Measurements from ENCODE around the gene GPRC5C. TPM values are rescaled to one million over a fixed set of nuclear protein-coding genes. Genes with fewer than 3 reads are reported as not detected.

Gene GPRC5C
- total and polyA plus RNA-seq, 2 of the 13 experiments (the other 11 are each of a cell fraction or from before 2014, with no cell fraction given) = 85.6 to 300 TPM

DNA sequence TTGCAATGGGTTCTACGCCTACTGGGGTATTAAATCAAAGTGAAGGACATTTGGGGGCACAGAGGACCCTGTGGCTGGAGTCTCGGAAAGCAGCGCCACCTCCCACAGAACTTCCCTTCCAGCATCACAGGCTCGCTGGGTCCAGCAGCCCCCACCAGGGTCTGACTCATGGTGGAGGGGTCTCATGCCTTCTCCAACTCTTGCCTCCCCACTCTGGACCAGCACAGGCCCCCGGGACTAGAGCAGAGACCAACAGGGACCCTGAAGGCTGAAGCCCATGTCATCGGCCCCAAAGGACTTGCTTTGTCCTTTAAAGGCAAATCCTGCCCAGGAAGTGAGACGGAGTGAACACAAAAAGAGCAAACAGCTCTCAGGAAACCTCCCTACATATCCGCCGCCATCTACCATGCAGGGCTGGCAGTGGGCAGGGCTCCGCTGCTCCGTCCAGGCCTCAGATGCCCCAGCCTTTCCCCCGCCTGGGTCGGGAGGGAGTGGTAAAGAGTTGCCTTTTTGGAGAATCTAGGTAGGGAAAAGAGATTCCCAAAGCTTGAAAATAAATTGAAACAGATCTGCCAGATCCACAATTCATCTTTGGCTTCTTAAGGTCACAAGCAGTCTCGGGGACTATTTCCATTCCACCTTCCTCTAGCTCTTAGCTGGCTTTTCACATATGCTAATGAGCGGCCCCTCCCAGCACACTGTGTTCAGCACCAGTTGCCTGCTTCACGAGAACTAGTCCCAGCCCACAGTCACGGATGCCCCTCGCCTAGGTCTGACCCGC, 2.1 kb upstream of the GPRC5C start (continued):
- TF ChIP-seq KLF13 (CRISPR knock-in tag; IDR thresholded peaks at IDR 0.05) = 0 out of 2 replicates have a peak, but pooled peaks have one; percentile 48
- TF ChIP-seq KAT8 (CRISPR knock-in tag; IDR thresholded peaks at IDR 0.05) = peak; percentile 52; the same call in 1 of the 2 replicates
- TF ChIP-seq, protein P1, sequence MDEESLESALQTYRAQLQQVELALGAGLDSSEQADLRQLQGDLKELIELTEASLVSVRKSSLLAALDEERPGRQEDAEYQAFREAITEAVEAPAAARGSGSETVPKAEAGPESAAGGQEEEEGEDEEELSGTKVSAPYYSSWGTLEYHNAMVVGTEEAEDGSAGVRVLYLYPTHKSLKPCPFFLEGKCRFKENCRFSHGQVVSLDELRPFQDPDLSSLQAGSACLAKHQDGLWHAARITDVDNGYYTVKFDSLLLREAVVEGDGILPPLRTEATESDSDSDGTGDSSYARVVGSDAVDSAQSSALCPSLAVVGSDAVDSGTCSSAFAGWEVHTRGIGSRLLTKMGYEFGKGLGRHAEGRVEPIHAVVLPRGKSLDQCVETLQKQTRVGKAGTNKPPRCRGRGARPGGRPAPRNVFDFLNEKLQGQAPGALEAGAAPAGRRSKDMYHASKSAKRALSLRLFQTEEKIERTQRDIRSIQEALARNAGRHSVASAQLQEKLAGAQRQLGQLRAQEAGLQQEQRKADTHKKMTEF (CRISPR knock-in tag; IDR thresholded peaks at IDR 0.05) = 0 out of 2 replicates have a peak, but pooled peaks have one; percentile 16
- TF ChIP-seq KAT7 (CRISPR knock-in tag; IDR thresholded peaks at IDR 0.05; ENCODE audit: borderline replicate concordance) = peak; percentile 33; the same call in 1 of the 2 replicates
- TF ChIP-seq, protein P2, sequence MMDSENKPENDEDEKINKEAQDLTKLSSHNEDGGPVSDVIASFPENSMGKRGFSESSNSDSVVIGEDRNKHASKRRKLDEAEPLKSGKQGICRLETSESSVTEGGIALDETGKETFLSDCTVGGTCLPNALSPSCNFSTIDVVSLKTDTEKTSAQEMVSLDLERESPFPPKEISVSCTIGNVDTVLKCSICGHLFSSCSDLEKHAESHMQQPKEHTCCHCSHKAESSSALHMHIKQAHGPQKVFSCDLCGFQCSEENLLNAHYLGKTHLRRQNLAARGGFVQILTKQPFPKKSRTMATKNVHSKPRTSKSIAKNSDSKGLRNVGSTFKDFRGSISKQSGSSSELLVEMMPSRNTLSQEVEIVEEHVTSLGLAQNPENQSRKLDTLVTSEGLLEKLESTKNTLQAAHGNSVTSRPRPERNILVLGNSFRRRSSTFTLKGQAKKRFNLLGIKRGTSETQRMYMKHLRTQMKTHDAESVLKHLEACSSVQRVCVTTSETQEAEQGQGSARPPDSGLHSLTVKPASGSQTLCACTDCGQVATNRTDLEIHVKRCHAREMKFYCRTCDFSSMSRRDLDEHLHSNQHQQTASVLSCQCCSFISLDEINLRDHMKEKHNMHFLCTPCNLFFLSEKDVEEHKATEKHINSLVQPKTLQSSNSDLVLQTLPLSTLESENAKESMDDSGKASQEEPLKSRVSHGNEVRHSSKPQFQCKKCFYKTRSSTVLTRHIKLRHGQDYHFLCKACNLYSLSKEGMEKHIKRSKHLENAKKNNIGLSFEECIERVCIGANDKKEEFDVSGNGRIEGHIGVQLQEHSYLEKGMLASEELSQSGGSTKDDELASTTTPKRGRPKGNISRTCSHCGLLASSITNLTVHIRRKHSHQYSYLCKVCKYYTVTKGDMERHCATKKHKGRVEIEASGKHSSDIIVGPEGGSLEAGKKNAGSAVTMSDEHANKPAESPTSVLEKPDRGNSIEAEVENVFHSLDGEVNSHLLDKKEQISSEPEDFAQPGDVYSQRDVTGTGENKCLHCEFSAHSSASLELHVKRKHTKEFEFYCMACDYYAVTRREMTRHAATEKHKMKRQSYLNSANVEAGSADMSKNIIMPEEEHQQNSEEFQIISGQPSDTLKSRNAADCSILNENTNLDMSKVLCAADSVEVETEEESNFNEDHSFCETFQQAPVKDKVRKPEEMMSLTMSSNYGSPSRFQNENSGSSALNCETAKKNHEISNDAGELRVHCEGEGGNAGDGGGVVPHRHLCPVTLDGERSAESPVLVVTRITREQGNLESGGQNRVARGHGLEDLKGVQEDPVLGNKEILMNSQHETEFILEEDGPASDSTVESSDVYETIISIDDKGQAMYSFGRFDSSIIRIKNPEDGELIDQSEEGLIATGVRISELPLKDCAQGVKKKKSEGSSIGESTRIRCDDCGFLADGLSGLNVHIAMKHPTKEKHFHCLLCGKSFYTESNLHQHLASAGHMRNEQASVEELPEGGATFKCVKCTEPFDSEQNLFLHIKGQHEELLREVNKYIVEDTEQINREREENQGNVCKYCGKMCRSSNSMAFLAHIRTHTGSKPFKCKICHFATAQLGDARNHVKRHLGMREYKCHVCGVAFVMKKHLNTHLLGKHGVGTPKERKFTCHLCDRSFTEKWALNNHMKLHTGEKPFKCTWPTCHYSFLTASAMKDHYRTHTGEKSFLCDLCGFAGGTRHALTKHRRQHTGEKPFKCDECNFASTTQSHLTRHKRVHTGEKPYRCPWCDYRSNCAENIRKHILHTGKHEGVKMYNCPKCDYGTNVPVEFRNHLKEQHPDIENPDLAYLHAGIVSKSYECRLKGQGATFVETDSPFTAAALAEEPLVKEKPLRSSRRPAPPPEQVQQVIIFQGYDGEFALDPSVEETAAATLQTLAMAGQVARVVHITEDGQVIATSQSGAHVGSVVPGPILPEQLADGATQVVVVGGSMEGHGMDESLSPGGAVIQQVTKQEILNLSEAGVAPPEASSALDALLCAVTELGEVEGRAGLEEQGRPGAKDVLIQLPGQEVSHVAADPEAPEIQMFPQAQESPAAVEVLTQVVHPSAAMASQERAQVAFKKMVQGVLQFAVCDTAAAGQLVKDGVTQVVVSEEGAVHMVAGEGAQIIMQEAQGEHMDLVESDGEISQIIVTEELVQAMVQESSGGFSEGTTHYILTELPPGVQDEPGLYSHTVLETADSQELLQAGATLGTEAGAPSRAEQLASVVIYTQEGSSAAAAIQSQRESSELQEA (CRISPR knock-in tag; IDR thresholded peaks at IDR 0.05; ENCODE audit: not compliant biosample characterization) = no peak
- no peak for TF ChIP-seq SMAD3 (CRISPR knock-in tag; IDR thresholded peaks at IDR 0.05)
- TF ChIP-seq SIX4 (CRISPR knock-in tag; IDR thresholded peaks at IDR 0.05) = no peak
- TF ChIP-seq PTBP1 (IDR thresholded peaks at IDR 0.05; ENCODE audit: low read depth, low read length, poor library complexity, severe bottlenecking) = peak; percentile 45
- TF ChIP-seq MEIS2 (CRISPR knock-in tag; IDR thresholded peaks at IDR 0.05) = peak; percentile 36; the same call in 1 of the 2 replicates
- no peak; the same call in 1 of the 2 replicates for TF ChIP-seq ZBTB8A (CRISPR knock-in tag; IDR thresholded peaks at IDR 0.05; ENCODE audit: borderline replicate concordance, low read depth)
- TF ChIP-seq, protein P3, sequence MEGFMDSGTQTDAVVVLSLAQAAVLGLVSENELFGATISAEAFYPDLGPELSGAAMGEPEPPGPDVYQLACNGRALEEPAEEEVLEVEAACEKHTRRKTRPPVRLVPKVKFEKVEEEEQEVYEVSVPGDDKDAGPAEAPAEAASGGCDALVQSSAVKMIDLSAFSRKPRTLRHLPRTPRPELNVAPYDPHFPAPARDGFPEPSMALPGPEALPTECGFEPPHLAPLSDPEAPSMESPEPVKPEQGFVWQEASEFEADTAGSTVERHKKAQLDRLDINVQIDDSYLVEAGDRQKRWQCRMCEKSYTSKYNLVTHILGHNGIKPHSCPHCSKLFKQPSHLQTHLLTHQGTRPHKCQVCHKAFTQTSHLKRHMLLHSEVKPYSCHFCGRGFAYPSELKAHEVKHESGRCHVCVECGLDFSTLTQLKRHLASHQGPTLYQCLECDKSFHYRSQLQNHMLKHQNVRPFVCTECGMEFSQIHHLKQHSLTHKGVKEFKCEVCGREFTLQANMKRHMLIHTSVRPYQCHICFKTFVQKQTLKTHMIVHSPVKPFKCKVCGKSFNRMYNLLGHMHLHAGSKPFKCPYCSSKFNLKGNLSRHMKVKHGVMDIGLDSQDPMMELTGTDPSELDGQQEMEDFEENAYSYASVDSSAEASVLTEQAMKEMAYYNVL (CRISPR knock-in tag; IDR thresholded peaks at IDR 0.05; ENCODE audit: borderline replicate concordance) = 0 out of 2 replicates have a peak, but pooled peaks have one; percentile 65
- TF ChIP-seq ATF7 (IDR thresholded peaks at IDR 0.05) = no peak
- TF ChIP-seq ATF7 (CRISPR knock-in tag; IDR thresholded peaks at IDR 0.05) = 0 out of 2 replicates have a peak, but pooled peaks have one; percentile 40
- TF ChIP-seq, protein P4, sequence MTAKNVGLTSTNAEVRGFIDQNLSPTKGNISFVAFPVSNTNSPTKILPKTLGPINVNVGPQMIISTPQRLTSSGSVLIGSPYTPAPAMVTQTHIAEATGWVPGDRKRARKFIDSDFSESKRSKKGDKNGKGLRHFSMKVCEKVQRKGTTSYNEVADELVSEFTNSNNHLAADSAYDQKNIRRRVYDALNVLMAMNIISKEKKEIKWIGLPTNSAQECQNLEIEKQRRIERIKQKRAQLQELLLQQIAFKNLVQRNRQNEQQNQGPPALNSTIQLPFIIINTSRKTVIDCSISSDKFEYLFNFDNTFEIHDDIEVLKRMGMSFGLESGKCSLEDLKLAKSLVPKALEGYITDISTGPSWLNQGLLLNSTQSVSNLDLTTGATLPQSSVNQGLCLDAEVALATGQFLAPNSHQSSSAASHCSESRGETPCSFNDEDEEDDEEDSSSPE (CRISPR knock-in tag; IDR thresholded peaks at IDR 0.05) = no peak
- TF ChIP-seq PRMT3 (CRISPR knock-in tag; IDR thresholded peaks at IDR 0.05; ENCODE audit: borderline replicate concordance, low read depth) = no peak

Measured in HepG2 (cell line).